C4-2B (cell line): ENCODE results near the gene GNAS-AS1.

Experiments
- CTCF ChIP-seq: fragments of 450-650 bp; conservative IDR thresholded peaks from 2 replicates; pipeline ENCODE4 v1.5.1; 2017; ENCODE audit warnings: mild to moderate bottlenecking
- ZFX ChIP-seq: fragments of 450-650 bp; IDR thresholded peaks from 2 replicates; pipeline ENCODE4 v1.6.1; 2017

- TF ChIP-seq CTCF (no peak), ZFX (no peak)
Observed at GRCh38 chr20:58774214-58774613, 76.5 kb downstream of the GNAS-AS1 start.
